Measurements from ENCODE around the gene POLN. TPM values are rescaled to one million over a fixed set of nuclear protein-coding genes. Genes with fewer than 3 reads are reported as not detected.

POLN gene
- total and polyA plus RNA-seq, 2 experiments from 2014 or later: 1.8 to 4.0 TPM

DNA sequence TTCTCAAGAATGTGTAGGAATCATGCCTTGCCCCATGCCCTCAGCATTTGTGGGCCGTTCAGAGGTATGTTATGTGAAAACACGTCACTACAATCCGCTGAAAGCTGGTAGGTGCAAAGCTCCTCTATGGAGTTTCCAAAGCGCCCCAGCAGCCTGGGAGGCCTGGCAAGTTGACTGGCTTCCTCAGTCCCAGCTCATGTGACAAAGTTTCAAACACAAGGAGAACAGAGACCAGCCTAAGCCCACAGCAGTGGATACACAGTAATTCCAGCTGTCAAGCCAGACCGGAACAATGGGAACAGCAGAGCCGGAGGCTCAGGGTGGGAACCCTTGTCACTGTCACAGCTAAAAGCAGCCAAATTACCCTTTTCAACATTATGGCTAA is 149.3 kb downstream of the POLN start (continued):
- TF ChIP-seq ZNF462 (CRISPR knock-in tag; IDR thresholded peaks at IDR 0.05) (no peak), CTCF (conservative IDR thresholded peaks at IDR 0.05; ENCODE audit: low read depth in 2 of 2) (no peak), STAT1 (IDR thresholded peaks at IDR 0.05; ENCODE audit: unreplicated experiment) (no peak)

GRCh38 chr4:2091990-2092668 is 149.8 kb downstream of the POLN start:
- Mint-ChIP-seq H3K27ac (no peak overlapping the region), H3K4me1 (no peaks in the 10 kb centered on the region), H3K4me3 (no peak overlapping the region), H3K27me3 (ENCODE audit: insufficient read depth, low read depth, poor library complexity) (peaks cover 8% of the 10 kb centered on the region), H3K9me3 (peaks cover 9% of the 10 kb centered on the region; the same call in 2 of the 3 replicates), H3K36me3 (ENCODE audit: low read depth) (no peaks in the 10 kb centered on the region; the same call in 2 of the 3 replicates)
- H3K27me3 ChIP-seq (ENCODE audit: insufficient read depth): no peaks in the 10 kb centered on the region
- TF ChIP-seq, protein P1, sequence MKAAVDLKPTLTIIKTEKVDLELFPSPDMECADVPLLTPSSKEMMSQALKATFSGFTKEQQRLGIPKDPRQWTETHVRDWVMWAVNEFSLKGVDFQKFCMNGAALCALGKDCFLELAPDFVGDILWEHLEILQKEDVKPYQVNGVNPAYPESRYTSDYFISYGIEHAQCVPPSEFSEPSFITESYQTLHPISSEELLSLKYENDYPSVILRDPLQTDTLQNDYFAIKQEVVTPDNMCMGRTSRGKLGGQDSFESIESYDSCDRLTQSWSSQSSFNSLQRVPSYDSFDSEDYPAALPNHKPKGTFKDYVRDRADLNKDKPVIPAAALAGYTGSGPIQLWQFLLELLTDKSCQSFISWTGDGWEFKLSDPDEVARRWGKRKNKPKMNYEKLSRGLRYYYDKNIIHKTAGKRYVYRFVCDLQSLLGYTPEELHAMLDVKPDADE (IDR thresholded peaks at IDR 0.05): no peak
- TF ChIP-seq POLR2AphosphoS5 (IDR thresholded peaks at IDR 0.05; ENCODE audit: low read depth) (no peak), ZNF331 (CRISPR knock-in tag; IDR thresholded peaks at IDR 0.05; ENCODE audit: low read depth) (no peak), NANOG (IDR thresholded peaks at IDR 0.05; ENCODE audit: borderline replicate concordance) (no peak), ZNF114 (CRISPR knock-in tag; IDR thresholded peaks at IDR 0.05) (no peak), CREB1 (CRISPR knock-in tag; IDR thresholded peaks at IDR 0.05; ENCODE audit: low read depth) (no peak), EZH2phosphoT487 (IDR thresholded peaks at IDR 0.05; ENCODE audit: unreplicated experiment) (no peak)
- ATAC-seq (no peak; the same call in 2 of the 3 replicates), DNase-seq (ENCODE audit: low spot score) (no peak)
- H3K4me1 ChIP-seq (ENCODE audit: insufficient read depth): no peaks in the 10 kb centered on the region
- H2AFZ ChIP-seq: no peak overlapping the region
- H3K9me2 ChIP-seq (ENCODE audit: insufficient read depth): no peaks in the 10 kb centered on the region
- no peaks in the 10 kb centered on the region; the same call in 1 of the 2 replicates for H4K20me1 ChIP-seq (replicated peaks; ENCODE audit: insufficient read depth)
- no peaks in the 10 kb centered on the region for H3F3A ChIP-seq (replicated peaks; ENCODE audit: low read depth)
- H3K27ac ChIP-seq (ENCODE audit: low read depth): no peak overlapping the region
- H3K4me3 ChIP-seq: no peak overlapping the region
- H3K79me2 ChIP-seq (replicated peaks; ENCODE audit: insufficient read depth): no peaks in the 10 kb centered on the region
- H3K36me3 ChIP-seq (ENCODE audit: insufficient read depth): no peaks in the 10 kb centered on the region
- H3K4me2 ChIP-seq: no peak overlapping the region
